Smooth muscle cell (in vitro differentiated cells): ENCODE results near the gene RIMBP2. TPM values are rescaled to one million over a fixed set of nuclear protein-coding genes. Genes with fewer than 3 reads are reported as not detected.

ENCODE experiments used
- DNase-seq: peaks from one replicate; lab custom pipeline; 2025; ENCODE audit not compliant: unreplicated experiment; lab: John Stamatoyannopoulos, UW
- H2AFZ ChIP-seq: fragments of 200-600 bp; sonication (generic); 2 replicates; pipeline ENCODE4 v1.6.0; 2016; ENCODE audit warnings: antibody characterized with exemption, low read depth, mild to moderate bottlenecking
- H3F3A ChIP-seq: fragments of 200-600 bp; sonication (generic); 2 replicates; pipeline ENCODE4 v1.6.0; 2017; ENCODE audit warnings: antibody characterized with exemption, low read depth
- H3K27ac ChIP-seq: fragments of 200-600 bp; sonication (generic); 2 replicates; pipeline ENCODE4 v1.5.1; 2016; ENCODE audit warnings: low read depth, mild to moderate bottlenecking
- H3K27me3 ChIP-seq: fragments of 200-600 bp; sonication (generic); 2 replicates; pipeline ENCODE4 v1.6.1; 2016; ENCODE audit warnings: low read depth, mild to moderate bottlenecking
- H3K36me3 ChIP-seq: fragments of 200-600 bp; sonication (generic); 2 replicates; pipeline ENCODE4 v1.5.1; 2016; ENCODE audit warnings: low read depth
- H3K4me1 ChIP-seq: fragments of 200-600 bp; sonication (generic); 2 replicates; pipeline ENCODE4 v1.5.1; 2016; ENCODE audit warnings: low read depth
- H3K4me2 ChIP-seq: fragments of 200-600 bp; sonication (generic); 2 replicates; pipeline ENCODE4 v1.6.0; 2016; ENCODE audit warnings: mild to moderate bottlenecking
- H3K4me3 ChIP-seq: fragments of 200-600 bp; sonication (generic); 2 replicates; pipeline ENCODE4 v1.5.1; 2016; ENCODE audit warnings: mild to moderate bottlenecking
- H3K79me2 ChIP-seq: fragments of 200-600 bp; sonication (generic); 2 replicates; pipeline ENCODE4 v1.6.0; 2016; ENCODE audit warnings: low read depth, mild to moderate bottlenecking
- H3K9ac ChIP-seq: fragments of 200-600 bp; sonication (generic); 2 replicates; pipeline ENCODE4 v1.6.0; 2016; ENCODE audit warnings: low read depth
- H3K9me3 ChIP-seq: fragments of 200-600 bp; sonication (generic); replicated peaks from 2 replicates; pipeline ENCODE4 v1.5.1; 2016; ENCODE audit warnings: low read depth
- H4K20me1 ChIP-seq: fragments of 200-600 bp; sonication (generic); 2 replicates; pipeline ENCODE4 v1.6.0; 2016; ENCODE audit warnings: low read depth
- CTCF ChIP-seq: fragments of 200-600 bp; sonication (generic); IDR thresholded peaks from 2 replicates; pipeline ENCODE4 v1.5.1; 2017; ENCODE audit warnings: borderline replicate concordance, mild to moderate bottlenecking, antibody characterized with exemption; ENCODE audit not compliant: insufficient read depth, poor library complexity, severe bottlenecking
- WGBS: methylation state at CpG from one replicate; pipeline ENCODE4 v1.1.7; 2016; ENCODE audit warnings: low lambda C conversion rate; 5-methylcytosine and 5-hydroxymethylcytosine counted together
- polyA plus RNA-seq: library from polyadenylated mRNA; unstranded; fragments of >200 nt; fragmentation: Nextera tagmentation; extraction: Ambion mirVana; gene quantifications from 2 replicates; pipeline ENCODE4 v1.2.1, GENCODE V29; 2016
- total RNA-seq: library from RNA; depleted of rRNA; stranded (reverse); fragments of >200 nt; gene quantifications from 2 replicates; pipeline ENCODE4 v1.2.3, GENCODE V29; 2014

The RIMBP2 gene
- total and polyA plus RNA-seq, 2 experiments from 2014 or later = 2.3 TPM; not detected in 1

GRCh38 chr12:130640496-130640895 is 75.6 kb downstream of the RIMBP2 start:
- no peak for TF ChIP-seq CTCF
- Histone ChIP-seq H3K9me3 (no peaks in the 10 kb centered on the region), H3K27me3 (no peaks in the 10 kb centered on the region), H3K9ac (no peak overlapping the region), H3K4me2 (no peak overlapping the region), H3K4me3 (no peak overlapping the region), H4K20me1 (no peaks in the 10 kb centered on the region), H3K4me1 (no peaks in the 10 kb centered on the region), H3K36me3 (no peaks in the 10 kb centered on the region), H3K27ac (no peak overlapping the region), H3F3A (no peaks in the 10 kb centered on the region), H3K79me2 (no peaks in the 10 kb centered on the region), H2AFZ (no peak overlapping the region)
- no peak for DNase-seq
- WGBS = 89% methylated on average over 11 of the region's 11 CpGs

- H3K4me3 ChIP-seq = no peak overlapping the region
- H4K20me1 ChIP-seq = no peaks in the 10 kb centered on the region
- no peak overlapping the region for H3K27ac ChIP-seq
- no peak for DNase-seq
- H3K79me2 ChIP-seq = no peaks in the 10 kb centered on the region
- no peaks in the 10 kb centered on the region for H3K4me1 ChIP-seq
- no peaks in the 10 kb centered on the region for H3K36me3 ChIP-seq
- no peak overlapping the region for H2AFZ ChIP-seq
- H3K9me3 ChIP-seq = no peaks in the 10 kb centered on the region
- H3K4me2 ChIP-seq = no peak overlapping the region
- WGBS = 86% methylated on average over 18 of the region's 18 CpGs
- TF ChIP-seq CTCF = no peak
- no peak overlapping the region for H3K9ac ChIP-seq
- H3K27me3 ChIP-seq = peaks cover under 1% of the 10 kb centered on the region
- H3F3A ChIP-seq = no peaks in the 10 kb centered on the region
These were observed 76.3 kb downstream of the RIMBP2 start for GRCh38 chr12:130639476-130640424.

GRCh38 chr12:130636370-130636769 is 79.7 kb downstream of the RIMBP2 start:
- no peak overlapping the region for H3K4me2 ChIP-seq
- H3K36me3 ChIP-seq = no peaks in the 10 kb centered on the region
- H3F3A ChIP-seq = no peaks in the 10 kb centered on the region
- no peaks in the 10 kb centered on the region for H4K20me1 ChIP-seq
- H3K9ac ChIP-seq = no peak overlapping the region
- H3K27ac ChIP-seq = no peak overlapping the region
- peaks cover 25% of the 10 kb centered on the region for H3K27me3 ChIP-seq
- H3K4me3 ChIP-seq = no peak overlapping the region
- peaks cover 10% of the 10 kb centered on the region for H3K4me1 ChIP-seq
- no peaks in the 10 kb centered on the region for H3K79me2 ChIP-seq
- no peak for TF ChIP-seq CTCF
- 92% methylated on average over 5 of the region's 5 CpGs for WGBS
- H3K9me3 ChIP-seq = no peaks in the 10 kb centered on the region
- H2AFZ ChIP-seq = no peak overlapping the region
- DNase-seq = no peak

GRCh38 chr12:130634866-130635265 is 81.2 kb downstream of the RIMBP2 start:
- H3K36me3 ChIP-seq = no peaks in the 10 kb centered on the region
- 72% methylated on average over 4 of the region's 4 CpGs for WGBS
- H3K4me3 ChIP-seq = no peak overlapping the region
- no peak for TF ChIP-seq CTCF
- no peak overlapping the region for H2AFZ ChIP-seq
- no peaks in the 10 kb centered on the region for H4K20me1 ChIP-seq
- no peak for DNase-seq
- H3K79me2 ChIP-seq = no peaks in the 10 kb centered on the region
- no peak overlapping the region for H3K27ac ChIP-seq
- no peak overlapping the region for H3K4me2 ChIP-seq
- H3K27me3 ChIP-seq = peaks cover 25% of the 10 kb centered on the region
- H3K9ac ChIP-seq = no peak overlapping the region
- no peaks in the 10 kb centered on the region for H3K9me3 ChIP-seq
- no peaks in the 10 kb centered on the region for H3F3A ChIP-seq
- peaks cover 10% of the 10 kb centered on the region for H3K4me1 ChIP-seq
